IgD-negative memory B cell (primary cell): ENCODE measurements around the gene DNAH11. TPM values are rescaled to one million over a fixed set of nuclear protein-coding genes. Genes with fewer than 3 reads are reported as not detected.
"Not testable (repeated sequence)": the region's sequence is repeated elsewhere in the genome, so short reads cannot be mapped to it uniquely, and the experiment has no call there.

Experiments used
- H3K27ac Mint-ChIP-seq, 3 donors: one replicate each; pipeline ENCODE4 v1.8.0; 2020 to 2022; ENCODE audit warnings: mild to moderate bottlenecking in 3 of 3, mixed read lengths in 3 of 3, moderate library complexity in 1 of 3
- H3K27me3 Mint-ChIP-seq: one replicate; pipeline ENCODE4 v1.8.0; 2021; ENCODE audit warnings: mixed read lengths
- H3K36me3 Mint-ChIP-seq: one replicate; pipeline ENCODE4 v1.8.0; 2020; ENCODE audit warnings: mild to moderate bottlenecking, mixed read lengths
- H3K4me1 Mint-ChIP-seq, 3 donors: one replicate each; pipeline ENCODE4 v1.8.0; 2020 to 2022; ENCODE audit warnings: mixed read lengths in 3 of 3, mild to moderate bottlenecking in 1 of 3
- H3K4me3 Mint-ChIP-seq, 4 donors: one replicate each; pipeline ENCODE4 v1.8.0; 2020 to 2022; ENCODE audit warnings: mild to moderate bottlenecking in 4 of 4, mixed read lengths in 4 of 4, moderate library complexity in 3 of 4
- H3K9me3 Mint-ChIP-seq, 3 donors: one replicate each; pipeline ENCODE4 v1.8.0; 2020 to 2021; ENCODE audit warnings: mixed read lengths in 3 of 3, mild to moderate bottlenecking in 1 of 3
- polyA plus RNA-seq: library from polyadenylated mRNA; unstranded; fragments of 300-500 nt; fragmentation: Illumina TruSeq; gene quantifications from one replicate; pipeline ENCODE4 v1.2.3, GENCODE V29; 2021

The DNAH11 gene
- polyA plus RNA-seq, 1 donor from 2014 or later = not detected

DNA sequence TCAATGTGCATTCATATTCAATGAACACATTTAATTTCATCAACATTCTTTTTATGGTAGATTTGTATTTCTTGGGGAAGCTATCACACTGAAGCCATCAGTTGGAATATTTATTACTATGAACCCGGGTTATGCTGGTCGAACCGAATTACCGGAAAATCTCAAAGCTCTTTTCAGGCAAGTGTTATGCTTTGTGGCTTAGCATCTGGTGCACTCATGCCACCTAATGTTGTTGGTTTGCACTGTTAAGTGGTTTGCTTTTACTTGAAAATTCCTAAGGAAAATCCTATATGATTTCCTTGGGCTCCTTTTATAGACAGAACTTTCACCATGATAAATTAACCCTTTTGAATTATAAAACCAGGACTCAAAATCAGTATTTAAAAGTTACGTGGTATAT, 147.9 kb downstream of the DNAH11 start:
- Mint-ChIP-seq H3K27me3 (peaks cover 1% of the 10 kb centered on the region), H3K36me3 (no peaks in the 10 kb centered on the region), H3K4me1 (no peaks in the 10 kb centered on the region), H3K9me3 (peaks cover 0 to 3% (median 0%) of the 10 kb centered on the region in 3 donors), H3K4me3 (no peak overlapping the region), H3K27ac (no peak overlapping the region)

DNA sequence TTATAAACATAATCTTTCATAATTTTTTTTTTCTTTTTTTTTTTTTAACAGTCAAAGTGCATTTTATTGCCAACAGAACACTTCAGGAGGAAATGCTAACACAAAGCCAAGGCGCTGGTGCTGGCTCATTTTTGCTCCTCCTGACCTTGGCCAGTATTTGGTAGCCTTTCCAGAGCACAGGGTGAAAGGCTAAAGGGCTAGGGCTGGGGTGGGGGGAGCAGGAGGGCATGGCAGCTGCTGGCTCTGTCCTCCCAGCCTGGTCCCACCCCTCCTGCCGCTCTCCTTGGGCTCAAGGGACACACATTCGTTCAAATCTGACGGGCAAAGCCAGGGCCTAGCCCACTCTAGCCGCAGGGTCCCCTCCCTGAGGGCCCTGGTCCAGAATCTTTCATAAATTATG, 148.3 kb downstream of the DNAH11 start:
- not testable (repeated sequence) for H3K36me3 Mint-ChIP-seq, H3K27me3 Mint-ChIP-seq, H3K4me1 Mint-ChIP-seq, H3K4me3 Mint-ChIP-seq, H3K9me3 Mint-ChIP-seq, H3K27ac Mint-ChIP-seq

DNA sequence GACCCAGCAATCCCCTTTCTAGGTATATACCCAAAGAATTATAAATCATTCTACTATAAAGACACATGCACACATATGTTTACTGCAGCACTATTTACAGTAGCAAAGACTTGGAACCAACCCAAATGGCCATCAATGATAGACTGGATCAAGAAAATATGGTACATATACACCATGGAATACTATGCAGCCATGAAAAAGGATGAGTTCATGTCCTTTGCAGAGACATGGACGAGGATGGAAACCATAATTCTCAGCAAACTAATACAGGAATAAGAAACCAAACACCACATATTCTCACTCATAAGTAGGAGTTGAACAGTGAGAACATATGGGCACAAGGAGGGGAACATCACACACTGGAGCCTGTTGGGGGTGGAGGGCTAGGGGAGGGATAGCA, 157.7 kb downstream of the DNAH11 start:
- peak overlapping the region in 1 of 3 donors; percentile 7 for H3K27ac Mint-ChIP-seq
- H3K27me3 Mint-ChIP-seq, H3K36me3 Mint-ChIP-seq, H3K4me1 Mint-ChIP-seq, H3K9me3 Mint-ChIP-seq, H3K4me3 Mint-ChIP-seq: not testable (repeated sequence)

DNA sequence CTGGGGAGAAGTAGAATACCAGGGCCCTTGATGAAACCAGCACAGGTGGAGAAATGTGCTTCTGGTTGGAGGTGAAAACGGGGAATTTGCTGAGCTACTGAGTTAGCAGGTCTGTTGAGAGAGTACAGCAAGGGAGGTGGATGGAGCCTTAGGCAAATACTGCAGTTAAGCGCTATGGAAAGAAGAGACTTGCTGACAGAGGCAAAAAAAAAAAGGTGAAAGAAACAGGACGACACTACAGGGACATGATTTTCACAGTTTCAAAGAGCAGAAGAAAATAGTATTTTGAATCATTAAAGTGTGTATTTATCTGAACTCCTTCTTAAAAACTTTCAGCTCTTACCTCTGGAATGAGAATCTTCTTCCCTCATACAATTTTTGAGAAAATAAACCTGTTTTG, 159.5 kb downstream of the DNAH11 start:
- Mint-ChIP-seq H3K27ac (no peak overlapping the region), H3K36me3 (no peaks in the 10 kb centered on the region), H3K9me3 (peaks cover 0 to 4% (median 0%) of the 10 kb centered on the region in 3 donors), H3K4me1 (no peaks in the 10 kb centered on the region), H3K27me3 (peaks cover 3% of the 10 kb centered on the region), H3K4me3 (no peak overlapping the region)

DNA sequence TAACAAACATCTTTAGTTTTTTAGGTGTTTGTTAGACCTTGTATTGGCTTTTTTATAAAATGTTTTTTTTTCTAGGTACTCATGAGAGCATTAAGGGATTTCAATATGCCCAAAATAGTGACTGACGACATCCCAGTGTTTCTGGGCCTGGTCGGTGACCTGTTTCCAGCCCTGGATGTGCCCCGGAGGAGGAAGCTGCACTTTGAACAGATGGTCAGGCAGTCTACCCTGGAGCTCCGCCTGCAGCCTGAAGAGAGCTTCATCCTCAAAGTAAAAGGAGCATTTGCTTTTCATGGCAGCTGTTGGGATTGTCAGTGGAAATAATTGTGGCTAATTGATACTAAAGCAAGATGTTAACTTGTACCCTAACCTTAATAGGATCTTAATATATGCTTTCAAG, 161.5 kb downstream of the DNAH11 start:
- Mint-ChIP-seq H3K4me1 (no peaks in the 10 kb centered on the region), H3K27ac (no peak overlapping the region), H3K9me3 (peaks cover 0 to 4% (median 0%) of the 10 kb centered on the region in 3 donors), H3K36me3 (no peaks in the 10 kb centered on the region), H3K4me3 (no peak overlapping the region), H3K27me3 (peaks cover 3% of the 10 kb centered on the region)

DNA sequence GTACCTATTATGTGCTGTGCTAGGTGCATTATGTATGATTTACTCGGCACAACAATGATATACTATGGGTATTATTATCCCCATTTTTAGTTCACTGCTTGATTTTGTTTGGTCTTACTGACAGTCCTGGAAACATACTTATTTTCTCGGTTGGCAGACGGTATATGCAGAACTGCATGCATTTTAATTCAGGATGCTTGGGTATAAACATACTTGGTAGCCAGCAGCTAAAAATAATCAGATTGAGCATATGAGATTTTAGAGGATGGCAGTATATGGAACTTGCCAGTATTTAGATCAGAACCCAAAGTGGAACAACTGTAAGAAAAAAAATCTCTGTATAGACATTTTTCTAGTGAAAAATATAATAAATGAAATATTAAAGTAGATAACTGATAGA, 163.3 kb downstream of the DNAH11 start:
- Mint-ChIP-seq H3K4me3 (no peak overlapping the region), H3K4me1 (no peaks in the 10 kb centered on the region), H3K27me3 (no peaks in the 10 kb centered on the region), H3K9me3 (peaks cover 0 to 2% (median 0%) of the 10 kb centered on the region in 3 donors), H3K27ac (no peak overlapping the region), H3K36me3 (no peaks in the 10 kb centered on the region)

DNA sequence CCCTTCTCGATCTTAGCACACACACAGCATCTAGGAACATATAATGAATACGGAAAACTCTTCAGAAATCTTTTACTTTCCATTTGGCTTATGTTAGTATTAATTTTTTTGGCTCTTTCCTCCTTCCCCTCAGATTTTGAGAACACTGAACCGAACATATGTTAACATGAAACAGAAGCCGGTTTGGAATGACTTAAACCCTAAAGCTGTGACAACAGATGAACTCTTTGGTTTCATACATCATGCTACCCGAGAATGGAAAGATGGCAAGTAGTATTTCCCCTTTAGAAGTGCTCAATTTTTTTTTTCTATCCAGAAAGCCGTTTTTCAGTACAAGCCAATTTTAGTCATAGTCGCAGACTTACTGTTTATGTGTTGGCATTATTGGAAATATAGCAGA, 164.7 kb downstream of the DNAH11 start:
- H3K36me3 Mint-ChIP-seq = no peaks in the 10 kb centered on the region
- no peak overlapping the region for H3K27ac Mint-ChIP-seq

DNA sequence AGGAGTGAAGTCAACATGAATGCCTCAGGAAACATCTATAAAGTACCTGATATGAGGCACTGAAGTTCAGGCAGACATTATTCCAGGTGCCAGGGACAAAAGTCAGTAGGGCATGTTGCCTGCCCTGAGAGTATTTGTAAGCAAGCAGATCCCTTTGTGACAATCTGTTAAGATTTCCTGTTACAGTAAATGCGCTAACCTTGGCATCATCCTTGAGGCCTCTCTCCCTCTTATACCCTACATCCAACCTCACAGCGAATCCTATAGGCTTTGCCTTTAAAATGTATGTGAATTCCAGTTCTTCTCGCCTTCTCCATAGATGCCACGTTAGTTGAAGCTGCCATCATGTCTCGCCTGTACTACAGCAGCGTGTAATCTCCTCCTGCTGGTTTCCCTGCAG, 165.3 kb downstream of the DNAH11 start:
- Mint-ChIP-seq H3K9me3 (peaks cover 2 to 4% (median 2%) of the 10 kb centered on the region in 3 donors), H3K27ac (no peak overlapping the region), H3K36me3 (no peaks in the 10 kb centered on the region), H3K27me3 (peaks cover 6% of the 10 kb centered on the region), H3K4me1 (no peaks in the 10 kb centered on the region), H3K4me3 (no peak overlapping the region)

More for the DNA sequence above, 164.7 kb downstream of the DNAH11 start:
- H3K4me3 Mint-ChIP-seq = no peak overlapping the region
- no peaks in the 10 kb centered on the region for H3K4me1 Mint-ChIP-seq
- H3K9me3 Mint-ChIP-seq = peaks cover 2 to 4% (median 2%) of the 10 kb centered on the region in 3 donors
- H3K27me3 Mint-ChIP-seq = peaks cover 3% of the 10 kb centered on the region

DNA sequence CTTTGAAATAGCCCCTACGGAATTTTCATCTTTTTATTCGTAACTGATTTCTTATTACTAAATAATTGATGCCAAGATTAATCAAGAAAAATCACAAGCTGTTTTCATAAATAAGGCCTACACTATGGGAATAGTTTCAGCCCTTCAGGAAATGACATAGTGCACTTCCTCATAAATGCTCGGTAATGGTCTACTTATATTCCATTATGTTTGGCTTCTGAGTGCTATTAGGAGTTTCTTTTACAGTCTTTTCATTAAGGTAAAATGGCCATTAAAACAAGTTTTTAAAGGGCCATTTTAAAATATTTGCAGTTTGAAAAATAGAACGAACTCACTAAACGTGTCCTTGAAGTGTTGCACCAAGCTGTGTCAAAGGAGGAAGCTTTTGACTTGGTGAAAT, 174.5 kb downstream of the DNAH11 start:
- no peaks in the 10 kb centered on the region for H3K9me3 Mint-ChIP-seq
- no peak overlapping the region for H3K27ac Mint-ChIP-seq
- H3K4me1 Mint-ChIP-seq = no peaks in the 10 kb centered on the region
- H3K27me3 Mint-ChIP-seq = peaks cover 12% of the 10 kb centered on the region
- no peaks in the 10 kb centered on the region for H3K36me3 Mint-ChIP-seq
- no peak overlapping the region for H3K4me3 Mint-ChIP-seq

DNA sequence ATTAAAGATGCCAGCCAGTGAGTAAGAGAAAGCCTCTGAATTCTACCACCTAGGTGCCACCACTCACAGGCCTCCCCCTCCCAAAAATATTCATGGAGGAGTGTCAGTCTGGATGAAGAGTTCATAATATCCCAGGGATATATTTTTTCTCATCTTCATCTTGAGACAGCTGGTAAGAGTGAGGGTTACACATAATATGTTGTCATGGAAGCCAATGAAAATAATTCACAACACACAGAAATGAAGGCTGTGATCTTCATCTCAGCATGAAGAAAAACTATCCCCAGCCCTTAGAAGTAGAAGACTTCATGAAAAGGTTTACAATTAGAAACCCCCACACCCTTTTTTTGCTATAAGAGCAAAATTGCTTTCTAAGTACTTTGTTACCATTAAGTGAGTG, 175.6 kb downstream of the DNAH11 start:
- H3K9me3 Mint-ChIP-seq = no peaks in the 10 kb centered on the region
- no peak overlapping the region for H3K27ac Mint-ChIP-seq
- H3K4me1 Mint-ChIP-seq = no peaks in the 10 kb centered on the region
- peaks cover 7% of the 10 kb centered on the region for H3K27me3 Mint-ChIP-seq
- H3K4me3 Mint-ChIP-seq = no peak overlapping the region
- H3K36me3 Mint-ChIP-seq = no peaks in the 10 kb centered on the region

DNA sequence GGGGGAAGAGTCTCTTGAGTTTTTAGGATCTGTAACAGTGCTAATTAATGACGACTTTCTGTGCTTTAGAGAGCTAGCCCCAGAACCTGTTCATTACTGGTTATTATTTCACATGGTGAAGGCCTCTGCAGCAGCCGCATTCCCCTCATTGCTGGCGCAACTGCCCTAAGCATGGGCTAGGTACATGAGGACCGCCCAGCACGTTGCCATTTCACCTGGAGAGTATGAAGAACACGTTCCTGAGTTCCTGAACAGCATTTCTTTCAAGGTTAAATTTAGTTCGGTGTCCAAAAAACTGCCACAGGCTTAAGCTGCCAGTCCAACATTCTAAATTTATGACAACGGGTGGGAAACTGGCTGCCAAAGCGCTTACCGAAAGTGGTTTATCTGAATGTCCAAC, 177.0 kb downstream of the DNAH11 start:
- no peak overlapping the region for H3K4me3 Mint-ChIP-seq
- no peaks in the 10 kb centered on the region for H3K36me3 Mint-ChIP-seq

DNA sequence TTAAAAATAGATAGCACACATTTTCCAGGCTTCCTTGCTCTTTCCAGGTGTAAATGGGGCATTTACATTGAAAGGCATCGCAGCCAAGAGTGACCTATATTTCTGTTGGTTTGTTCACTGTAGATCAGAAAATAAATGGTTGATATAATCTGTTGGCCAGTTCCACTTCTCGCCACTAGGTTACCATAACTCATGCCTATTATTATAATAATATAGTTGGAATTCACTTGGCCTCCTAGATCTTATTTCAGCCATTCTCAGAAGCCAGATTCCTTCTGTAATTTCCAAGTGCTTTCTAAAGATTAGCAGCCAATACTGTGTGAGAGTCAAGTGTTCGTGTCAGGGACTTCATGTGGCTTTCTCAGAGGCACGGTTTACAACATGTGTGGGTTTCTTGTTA, 179.5 kb downstream of the DNAH11 start:
- H3K36me3 Mint-ChIP-seq = peaks cover 1% of the 10 kb centered on the region
- no peaks in the 10 kb centered on the region for H3K27me3 Mint-ChIP-seq
- no peaks in the 10 kb centered on the region for H3K9me3 Mint-ChIP-seq
- no peak overlapping the region for H3K4me3 Mint-ChIP-seq
- H3K27ac Mint-ChIP-seq = no peak overlapping the region
- H3K4me1 Mint-ChIP-seq = no peaks in the 10 kb centered on the region

More for the DNA sequence above, 177.0 kb downstream of the DNAH11 start:
- H3K4me1 Mint-ChIP-seq = no peaks in the 10 kb centered on the region
- peaks cover 4% of the 10 kb centered on the region for H3K27me3 Mint-ChIP-seq
- H3K9me3 Mint-ChIP-seq = no peaks in the 10 kb centered on the region
- H3K27ac Mint-ChIP-seq = no peak overlapping the region

DNA sequence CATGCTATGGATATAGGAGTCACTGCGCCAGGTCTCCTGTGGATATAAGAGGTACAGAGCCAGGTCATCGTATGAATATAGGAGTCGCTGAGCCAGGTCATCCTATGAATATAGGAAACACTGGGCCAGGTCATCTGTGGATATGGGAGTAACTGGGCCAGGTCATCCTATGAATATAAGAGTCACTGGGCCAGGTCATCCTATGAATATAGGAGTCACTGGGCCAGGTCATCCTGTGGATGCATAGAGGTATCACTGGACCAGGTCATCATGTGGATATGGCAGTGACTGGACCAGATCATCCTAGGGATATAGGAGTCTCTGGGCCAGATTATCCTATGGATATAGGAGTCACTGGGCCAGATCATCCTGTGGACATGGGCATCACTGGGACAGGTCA, 181.7 kb downstream of the DNAH11 start:
- no peak overlapping the region for H3K27ac Mint-ChIP-seq
- H3K36me3 Mint-ChIP-seq = peaks cover 1% of the 10 kb centered on the region
- H3K9me3 Mint-ChIP-seq = no peaks in the 10 kb centered on the region
- no peaks in the 10 kb centered on the region for H3K4me1 Mint-ChIP-seq
- no peak overlapping the region for H3K4me3 Mint-ChIP-seq
- H3K27me3 Mint-ChIP-seq = no peaks in the 10 kb centered on the region

DNA sequence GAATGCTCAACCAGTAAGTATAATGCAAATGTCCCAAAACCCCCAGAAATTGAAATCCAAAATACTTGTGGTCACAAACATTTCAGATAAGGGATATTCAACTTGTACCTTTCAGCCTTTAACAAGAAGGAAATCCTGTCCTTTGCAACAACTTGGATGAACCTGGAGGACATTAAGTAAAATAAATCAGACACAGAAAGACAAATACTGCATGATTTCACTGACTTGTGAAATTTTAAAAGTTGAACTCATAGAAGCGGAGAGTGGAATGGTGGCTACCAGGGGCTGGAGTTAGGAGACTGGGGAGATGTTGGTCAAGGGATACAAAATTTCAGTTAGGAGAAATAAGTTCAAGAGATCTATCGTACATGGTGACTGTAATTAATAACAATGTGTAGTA, 187.6 kb downstream of the DNAH11 start:
- H3K36me3 Mint-ChIP-seq = peaks cover 1% of the 10 kb centered on the region
- H3K9me3 Mint-ChIP-seq = peaks cover 0 to 2% (median 0%) of the 10 kb centered on the region in 3 donors
- H3K4me3 Mint-ChIP-seq = no peak overlapping the region
- no peak overlapping the region for H3K27ac Mint-ChIP-seq
- H3K27me3 Mint-ChIP-seq = peaks cover 1% of the 10 kb centered on the region
- H3K4me1 Mint-ChIP-seq = no peaks in the 10 kb centered on the region

DNA sequence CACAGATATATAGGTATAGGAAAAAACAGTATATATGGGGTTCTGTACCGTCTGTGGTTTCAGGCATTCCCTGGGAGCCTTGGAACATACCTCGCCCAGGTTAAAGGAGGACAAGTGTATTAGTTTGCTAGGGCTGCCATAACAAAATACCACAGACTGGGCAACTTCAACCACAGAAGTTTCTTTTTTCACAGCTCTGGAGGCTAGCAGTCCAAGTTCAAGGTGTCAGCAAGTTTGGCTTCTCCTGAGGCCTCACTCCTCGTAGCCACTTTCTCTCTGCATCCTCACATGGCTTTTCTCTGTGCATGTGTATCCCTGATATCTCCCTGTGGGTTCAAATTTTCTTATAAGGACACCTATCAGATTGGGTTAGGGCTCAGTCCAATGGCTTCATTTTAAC, 189.1 kb downstream of the DNAH11 start:
- no peak overlapping the region for H3K27ac Mint-ChIP-seq
- H3K4me1 Mint-ChIP-seq = no peaks in the 10 kb centered on the region
- peaks cover 0 to 2% (median 0%) of the 10 kb centered on the region in 3 donors for H3K9me3 Mint-ChIP-seq
- no peak overlapping the region for H3K4me3 Mint-ChIP-seq
- no peaks in the 10 kb centered on the region for H3K36me3 Mint-ChIP-seq
- H3K27me3 Mint-ChIP-seq = peaks cover 1% of the 10 kb centered on the region

DNA sequence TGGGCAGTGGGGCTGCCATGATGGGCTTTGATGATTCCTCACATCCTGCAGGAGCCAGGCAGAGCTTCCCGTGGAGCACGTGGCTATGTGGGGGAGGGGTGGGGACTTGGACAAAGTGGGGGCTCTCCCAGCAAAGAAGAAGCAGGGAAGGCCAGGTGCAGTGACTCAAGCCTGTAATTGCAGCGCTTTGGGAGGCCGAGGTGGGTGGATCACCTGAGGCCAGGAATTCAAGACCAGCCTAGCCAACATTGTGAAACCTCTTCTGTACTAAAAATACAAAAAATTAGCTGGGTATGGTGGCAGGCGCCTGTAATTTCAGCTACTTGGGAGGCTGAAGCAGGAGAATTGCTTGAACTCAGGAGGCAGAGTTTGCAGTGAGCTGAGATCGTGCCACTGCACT, 190.1 kb downstream of the DNAH11 start:
- H3K4me1 Mint-ChIP-seq, H3K4me3 Mint-ChIP-seq, H3K36me3 Mint-ChIP-seq, H3K9me3 Mint-ChIP-seq, H3K27me3 Mint-ChIP-seq, H3K27ac Mint-ChIP-seq: not testable (repeated sequence)

DNA sequence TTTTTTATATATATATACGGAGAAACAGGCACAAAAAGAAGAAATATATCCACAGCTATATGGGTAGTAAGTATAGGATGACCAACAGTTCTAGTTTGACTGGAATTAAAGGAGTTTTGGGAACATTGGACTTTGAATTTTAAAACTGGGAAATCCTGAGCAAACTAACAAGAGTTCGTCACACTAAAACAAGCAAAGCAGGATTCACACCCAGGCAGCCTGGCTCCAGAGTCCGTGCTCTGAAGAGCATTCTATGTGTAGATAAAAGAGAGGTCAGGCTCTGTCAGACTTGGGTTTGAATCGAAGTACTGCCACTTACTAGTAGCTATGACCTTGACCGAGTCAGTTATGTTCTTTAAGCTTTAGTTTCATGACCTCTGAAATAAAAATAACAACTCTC, 191.0 kb downstream of the DNAH11 start:
- H3K27me3 Mint-ChIP-seq = peaks cover 1% of the 10 kb centered on the region
- H3K27ac Mint-ChIP-seq = no peak overlapping the region
- H3K36me3 Mint-ChIP-seq = no peaks in the 10 kb centered on the region
- no peak overlapping the region for H3K4me3 Mint-ChIP-seq
- no peaks in the 10 kb centered on the region for H3K4me1 Mint-ChIP-seq
- H3K9me3 Mint-ChIP-seq = peaks cover 0 to 2% (median 0%) of the 10 kb centered on the region in 3 donors
